GM12878 (cell line): ENCODE data around the gene PRMT1. TPM values are rescaled to one million over a fixed set of nuclear protein-coding genes. Genes with fewer than 3 reads are reported as not detected.

Experiments
- BACH1 ChIP-seq: fragments of 450-650 bp; IDR thresholded peaks from 2 replicates; pipeline ENCODE4 v1.6.1; 2017; ENCODE audit warnings: mild to moderate bottlenecking, borderline replicate concordance
- CHD2 ChIP-seq: IDR thresholded peaks from 2 replicates; pipeline ENCODE4 v1.6.1; 2011; ENCODE audit warnings: low read depth, low read length, improper control_type of control experiment, borderline replicate concordance
- EP300 ChIP-seq, 2 experiments: fragments of 150-350 bp in 1 of 2; IDR thresholded peaks; 2 replicates each; pipeline ENCODE4 v1.6.1; 2011 to 2012; ENCODE audit warnings: low read depth in 2 of 2, low read length in 2 of 2, borderline replicate concordance in 1 of 2, improper control_type of control experiment in 1 of 2, inconsistent platforms in 1 of 2; ENCODE audit not compliant: control insufficient read depth in 1 of 2
- FOXK2 ChIP-seq: fragments of 450-650 bp; IDR thresholded peaks from 2 replicates; pipeline ENCODE4 v1.6.1; 2017; ENCODE audit warnings: mild to moderate bottlenecking, moderate library complexity
- KDM1A ChIP-seq: fragments of 200-600 bp; sonication (generic); IDR thresholded peaks from 2 replicates; pipeline ENCODE4 v1.6.1; 2016; ENCODE audit warnings: borderline replicate concordance
- MTA2 ChIP-seq: fragments of 450-650 bp; IDR thresholded peaks from 2 replicates; pipeline ENCODE4 v1.6.1; 2016; ENCODE audit warnings: low read depth, mild to moderate bottlenecking, moderate library complexity
- NFIC ChIP-seq: IDR thresholded peaks from 2 replicates; pipeline ENCODE4 v1.6.1; 2012; ENCODE audit warnings: low read depth, mild to moderate bottlenecking, inconsistent platforms, low read length, moderate library complexity
- POLR2AphosphoS2 ChIP-seq: IDR thresholded peaks from 2 replicates; pipeline ENCODE4 v1.6.1; 2011; ENCODE audit warnings: low read depth, mild to moderate bottlenecking, low read length, improper control_type of control experiment, moderate library complexity
- POLR2AphosphoS5 ChIP-seq: IDR thresholded peaks from 2 replicates; pipeline ENCODE4 v1.6.1; 2011; ENCODE audit warnings: mild to moderate bottlenecking, low read length, inconsistent platforms
- POU2F2 ChIP-seq: IDR thresholded peaks from 3 replicates; pipeline ENCODE4 v1.6.1; 2011; ENCODE audit warnings: low read depth, mild to moderate bottlenecking, low read length, borderline replicate concordance
- RELA ChIP-seq: fragments of 450-650 bp; IDR thresholded peaks from 2 replicates; pipeline ENCODE4 v1.8.0; 2014; ENCODE audit warnings: borderline replicate concordance; ENCODE audit not compliant: partially characterized antibody
- RUNX3 ChIP-seq: IDR thresholded peaks from 2 replicates; pipeline ENCODE4 v1.6.1; 2012; ENCODE audit warnings: low read length, inconsistent platforms
- SMAD5 ChIP-seq: IDR thresholded peaks from 2 replicates; pipeline ENCODE4 v1.6.1; 2016; ENCODE audit warnings: antibody characterized with exemption, low read depth
- SMARCA5 ChIP-seq: fragments of 450-650 bp; IDR thresholded peaks from 2 replicates; pipeline ENCODE4 v1.6.1; 2017; ENCODE audit warnings: mild to moderate bottlenecking
- SPI1 ChIP-seq: IDR thresholded peaks from 2 replicates; pipeline ENCODE4 v1.6.1; 2011; ENCODE audit warnings: low read depth, mild to moderate bottlenecking, low read length, moderate library complexity, borderline replicate concordance; ENCODE audit not compliant: insufficient read depth
- ZNF274 ChIP-seq: IDR thresholded peaks from one replicate; pipeline ENCODE4 v1.8.0; 2011; ENCODE audit not compliant: insufficient read length, insufficient read depth
- ZZZ3 ChIP-seq: IDR thresholded peaks from 2 replicates; pipeline ENCODE4 v1.6.1; 2011; ENCODE audit warnings: low read depth; ENCODE audit not compliant: control insufficient read depth, insufficient read length
- polyA plus RNA-seq, 11 experiments: library from polyadenylated mRNA; depleted of rRNA in 4 of 11; unstranded in 6 of 11; stranded (reverse) in 5 of 11; fragments of >200 nt; fragmentation: Nextera tagmentation in 4 of 11; fragmentation: Illumina TruSeq in 1 of 11; extraction: Ambion mirVana in 4 of 11; extraction: Trizol in 1 of 11; gene quantifications; 1 replicate in 1 of 11; 2 replicates in 10 of 11; pipeline versions ENCODE4 v1.2.1 to v1.2.3, GENCODE V29; 2011 to 2016; ENCODE audit warnings: inconsistent platforms in 2 of 11, missing spikeins in 2 of 11, low read depth in 1 of 11
- total RNA-seq, 4 experiments: library from RNA; depleted of rRNA in 3 of 4; stranded (reverse); fragments of >200 nt in 3 of 4; fragmentation: Illumina TruSeq in 1 of 4; extraction: Trizol in 1 of 4; gene quantifications; 2 replicates each; pipeline versions ENCODE4 v1.2.1 to v1.2.3, GENCODE V29; 2013 to 2021
- TF ChIP-seq, protein P1 (sequence below): fragments of 450-650 bp; formaldehyde crosslinking; IDR thresholded peaks from 2 replicates; pipeline ENCODE4 v1.4.0; 2022; ENCODE audit warnings: mild to moderate bottlenecking, moderate library complexity
- TF ChIP-seq, protein P2 (sequence below): IDR thresholded peaks from 2 replicates; pipeline ENCODE4 v1.6.1; 2012; ENCODE audit warnings: improper control_type of control experiment, low read depth, low read length; ENCODE audit not compliant: insufficient replicate concordance
- TF ChIP-seq, protein P3 (sequence below): IDR thresholded peaks from 2 replicates; pipeline ENCODE4 v1.6.1; 2012; ENCODE audit warnings: low read depth, low read length, improper control_type of control experiment

Gene PRMT1
- total and polyA plus RNA-seq, 10 of the 15 experiments (the other 5 are each of a cell fraction or from before 2014, with no cell fraction given), result 19.9 to 667 (median 444) TPM

DNA sequence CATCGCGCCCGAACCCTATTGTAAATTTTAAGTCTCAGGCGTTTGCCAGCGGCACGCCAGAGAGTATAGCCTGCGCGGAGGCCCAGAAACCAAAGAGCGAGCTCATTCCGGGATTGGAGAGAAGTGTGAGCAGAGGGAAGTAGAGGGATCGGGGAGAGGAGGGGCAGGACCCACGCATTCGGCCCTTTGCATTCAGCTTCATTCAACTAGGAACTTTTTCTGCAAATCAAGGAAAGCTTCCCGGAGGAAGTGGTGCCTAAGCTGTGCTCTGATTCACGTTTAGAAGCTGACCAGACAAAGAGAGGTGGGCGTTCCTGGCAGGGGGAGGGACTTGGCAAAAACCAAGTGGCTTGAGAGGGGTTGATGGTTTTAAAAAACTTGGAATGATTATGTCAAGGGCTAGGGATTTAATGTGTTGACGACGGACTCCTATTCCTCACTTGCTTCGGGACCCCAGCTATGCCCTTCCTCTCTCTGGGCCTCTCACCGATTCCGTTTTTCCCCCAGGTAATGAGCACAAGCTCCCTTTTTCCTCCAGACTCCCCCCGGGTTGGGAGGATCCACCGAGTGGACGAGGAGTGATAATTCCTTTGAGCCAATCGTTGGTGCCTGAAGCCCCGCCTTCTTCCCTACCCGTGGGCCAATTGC, 811 bp upstream of the PRMT1 start (continued):
- TF ChIP-seq, protein P1, sequence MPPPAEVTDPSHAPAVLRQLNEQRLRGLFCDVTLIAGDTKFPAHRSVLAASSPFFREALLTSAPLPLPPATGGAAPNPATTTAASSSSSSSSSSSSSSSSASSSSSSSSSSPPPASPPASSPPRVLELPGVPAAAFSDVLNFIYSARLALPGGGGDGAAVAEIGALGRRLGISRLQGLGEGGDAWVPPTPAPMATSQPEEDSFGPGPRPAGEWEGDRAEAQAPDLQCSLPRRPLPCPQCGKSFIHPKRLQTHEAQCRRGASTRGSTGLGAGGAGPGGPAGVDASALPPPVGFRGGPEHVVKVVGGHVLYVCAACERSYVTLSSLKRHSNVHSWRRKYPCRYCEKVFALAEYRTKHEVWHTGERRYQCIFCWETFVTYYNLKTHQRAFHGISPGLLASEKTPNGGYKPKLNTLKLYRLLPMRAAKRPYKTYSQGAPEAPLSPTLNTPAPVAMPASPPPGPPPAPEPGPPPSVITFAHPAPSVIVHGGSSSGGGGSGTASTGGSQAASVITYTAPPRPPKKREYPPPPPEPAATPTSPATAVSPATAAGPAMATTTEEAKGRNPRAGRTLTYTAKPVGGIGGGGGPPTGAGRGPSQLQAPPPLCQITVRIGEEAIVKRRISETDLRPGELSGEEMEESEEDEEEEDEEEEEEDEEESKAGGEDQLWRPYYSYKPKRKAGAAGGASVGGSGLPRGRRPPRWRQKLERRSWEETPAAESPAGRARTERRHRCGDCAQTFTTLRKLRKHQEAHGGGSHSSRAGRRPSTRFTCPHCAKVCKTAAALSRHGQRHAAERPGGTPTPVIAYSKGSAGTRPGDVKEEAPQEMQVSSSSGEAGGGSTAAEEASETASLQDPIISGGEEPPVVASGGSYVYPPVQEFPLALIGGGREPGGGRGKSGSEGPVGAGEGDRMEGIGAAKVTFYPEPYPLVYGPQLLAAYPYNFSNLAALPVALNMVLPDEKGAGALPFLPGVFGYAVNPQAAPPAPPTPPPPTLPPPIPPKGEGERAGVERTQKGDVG (CRISPR knock-in tag), result no peak
- TF ChIP-seq EP300 (IDR thresholded peaks at IDR 0.05; ENCODE audit: borderline replicate concordance in 1 of 2, control insufficient read depth in 1 of 2, low read depth in 2 of 2, low read length in 2 of 2) (no peak), NFIC (0 out of 2 replicates have a peak, but pooled peaks have one; percentile 23), ZZZ3 (no peak), SPI1 (peak; percentile 64), RELA (peak; percentile 79), POLR2AphosphoS5 (peak; percentile 99), BACH1 (no peak), SMARCA5 (peak; percentile 99), FOXK2 (peak; percentile 99), ZNF274 (no peak), KDM1A (no peak), POU2F2 (peak; percentile 50; the same call in 1 of the 3 replicates), MTA2 (peak; percentile 57), RUNX3 (peak; percentile 42; the same call in 1 of the 2 replicates), CHD2 (no peak), SMAD5 (peak; percentile 93), POLR2AphosphoS2 (peak; percentile 80; the same call in 1 of the 2 replicates)
- TF ChIP-seq, protein P2, sequence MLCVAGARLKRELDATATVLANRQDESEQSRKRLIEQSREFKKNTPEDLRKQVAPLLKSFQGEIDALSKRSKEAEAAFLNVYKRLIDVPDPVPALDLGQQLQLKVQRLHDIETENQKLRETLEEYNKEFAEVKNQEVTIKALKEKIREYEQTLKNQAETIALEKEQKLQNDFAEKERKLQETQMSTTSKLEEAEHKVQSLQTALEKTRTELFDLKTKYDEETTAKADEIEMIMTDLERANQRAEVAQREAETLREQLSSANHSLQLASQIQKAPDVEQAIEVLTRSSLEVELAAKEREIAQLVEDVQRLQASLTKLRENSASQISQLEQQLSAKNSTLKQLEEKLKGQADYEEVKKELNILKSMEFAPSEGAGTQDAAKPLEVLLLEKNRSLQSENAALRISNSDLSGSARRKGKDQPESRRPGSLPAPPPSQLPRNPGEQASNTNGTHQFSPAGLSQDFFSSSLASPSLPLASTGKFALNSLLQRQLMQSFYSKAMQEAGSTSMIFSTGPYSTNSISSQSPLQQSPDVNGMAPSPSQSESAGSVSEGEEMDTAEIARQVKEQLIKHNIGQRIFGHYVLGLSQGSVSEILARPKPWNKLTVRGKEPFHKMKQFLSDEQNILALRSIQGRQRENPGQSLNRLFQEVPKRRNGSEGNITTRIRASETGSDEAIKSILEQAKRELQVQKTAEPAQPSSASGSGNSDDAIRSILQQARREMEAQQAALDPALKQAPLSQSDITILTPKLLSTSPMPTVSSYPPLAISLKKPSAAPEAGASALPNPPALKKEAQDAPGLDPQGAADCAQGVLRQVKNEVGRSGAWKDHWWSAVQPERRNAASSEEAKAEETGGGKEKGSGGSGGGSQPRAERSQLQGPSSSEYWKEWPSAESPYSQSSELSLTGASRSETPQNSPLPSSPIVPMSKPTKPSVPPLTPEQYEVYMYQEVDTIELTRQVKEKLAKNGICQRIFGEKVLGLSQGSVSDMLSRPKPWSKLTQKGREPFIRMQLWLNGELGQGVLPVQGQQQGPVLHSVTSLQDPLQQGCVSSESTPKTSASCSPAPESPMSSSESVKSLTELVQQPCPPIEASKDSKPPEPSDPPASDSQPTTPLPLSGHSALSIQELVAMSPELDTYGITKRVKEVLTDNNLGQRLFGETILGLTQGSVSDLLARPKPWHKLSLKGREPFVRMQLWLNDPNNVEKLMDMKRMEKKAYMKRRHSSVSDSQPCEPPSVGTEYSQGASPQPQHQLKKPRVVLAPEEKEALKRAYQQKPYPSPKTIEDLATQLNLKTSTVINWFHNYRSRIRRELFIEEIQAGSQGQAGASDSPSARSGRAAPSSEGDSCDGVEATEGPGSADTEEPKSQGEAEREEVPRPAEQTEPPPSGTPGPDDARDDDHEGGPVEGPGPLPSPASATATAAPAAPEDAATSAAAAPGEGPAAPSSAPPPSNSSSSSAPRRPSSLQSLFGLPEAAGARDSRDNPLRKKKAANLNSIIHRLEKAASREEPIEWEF, result no peak
- TF ChIP-seq, protein P3, sequence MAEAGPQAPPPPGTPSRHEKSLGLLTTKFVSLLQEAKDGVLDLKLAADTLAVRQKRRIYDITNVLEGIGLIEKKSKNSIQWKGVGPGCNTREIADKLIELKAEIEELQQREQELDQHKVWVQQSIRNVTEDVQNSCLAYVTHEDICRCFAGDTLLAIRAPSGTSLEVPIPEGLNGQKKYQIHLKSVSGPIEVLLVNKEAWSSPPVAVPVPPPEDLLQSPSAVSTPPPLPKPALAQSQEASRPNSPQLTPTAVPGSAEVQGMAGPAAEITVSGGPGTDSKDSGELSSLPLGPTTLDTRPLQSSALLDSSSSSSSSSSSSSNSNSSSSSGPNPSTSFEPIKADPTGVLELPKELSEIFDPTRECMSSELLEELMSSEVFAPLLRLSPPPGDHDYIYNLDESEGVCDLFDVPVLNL, result peak; percentile 17; the same call in 1 of the 2 replicates
- TF ChIP-seq, all 136 proteins: peak for 48
